ENCODE measurements around the gene KRI1. TPM values are rescaled to one million over a fixed set of nuclear protein-coding genes. Genes with fewer than 3 reads are reported as not detected.

Gene KRI1
- total and polyA plus RNA-seq, 2 donors: 32.5 to 77.5 TPM

- WGBS: 11% methylated on average over 15 of the region's 15 CpGs
- Histone ChIP-seq H3K9me3 (ENCODE audit: control insufficient read depth in 2 of 2, insufficient read depth in 1 of 2, low read length in 1 of 2) (no peaks in the 10 kb centered on the region), H3K36me3 (ENCODE audit: control insufficient read depth in 2 of 2, insufficient read depth in 2 of 2, low read length in 1 of 2) (no peaks in the 10 kb centered on the region), H3K4me3 (ENCODE audit: low read length in 2 of 2) (no peak overlapping the region), H3K4me1 (ENCODE audit: control insufficient read depth in 2 of 2, insufficient read depth in 2 of 2, low read length in 2 of 2) (peaks cover 28 to 42% of the 10 kb centered on the region in 2 donors), H3K27ac (ENCODE audit: low read depth in 1 of 2, low read length in 1 of 2) (no peak overlapping the region), H3K27me3 (ENCODE audit: control insufficient read depth in 2 of 2, insufficient read depth in 1 of 2, low read length in 1 of 2) (peaks cover 32 to 51% of the 10 kb centered on the region in 2 donors)
- peak in 4 of 9 donors; percentile 42 to 67 (median 56) for DNase-seq (ENCODE audit: low read depth in 6 of 9, low spot score in 9 of 9)
These were observed 55.5 kb downstream of the KRI1 start for GRCh38 chr19:10510301-10510802.

- 10% methylated on average over 3 of the region's 3 CpGs for WGBS
- H3K4me3 ChIP-seq (ENCODE audit: low read length in 2 of 2): no peak overlapping the region
- no peak overlapping the region for H3K27ac ChIP-seq (ENCODE audit: low read depth in 1 of 2, low read length in 1 of 2)
- peaks cover 16 to 35% of the 10 kb centered on the region in 2 donors for H3K27me3 ChIP-seq (ENCODE audit: control insufficient read depth in 2 of 2, insufficient read depth in 1 of 2, low read length in 1 of 2)
- DNase-seq (ENCODE audit: low read depth in 6 of 9, low spot score in 9 of 9): peak in 1 of 9 donors; percentile 61
- H3K36me3 ChIP-seq (ENCODE audit: control insufficient read depth in 2 of 2, insufficient read depth in 2 of 2, low read length in 1 of 2): no peaks in the 10 kb centered on the region
- H3K9me3 ChIP-seq (ENCODE audit: control insufficient read depth in 2 of 2, insufficient read depth in 1 of 2, low read length in 1 of 2): no peaks in the 10 kb centered on the region
- H3K4me1 ChIP-seq (ENCODE audit: control insufficient read depth in 2 of 2, insufficient read depth in 2 of 2, low read length in 2 of 2): peaks cover 20 to 31% of the 10 kb centered on the region in 2 donors
These were observed 57.1 kb downstream of the KRI1 start for GRCh38 chr19:10508707-10509106.

GRCh38 chr19:10508036-10508435, 57.8 kb downstream of the KRI1 start:
- H3K27ac ChIP-seq (ENCODE audit: low read depth in 1 of 2, low read length in 1 of 2): no peak overlapping the region
- DNase-seq (ENCODE audit: low read depth in 6 of 9, low spot score in 9 of 9): no peak
- no peaks in the 10 kb centered on the region for H3K9me3 ChIP-seq (ENCODE audit: control insufficient read depth in 2 of 2, insufficient read depth in 1 of 2, low read length in 1 of 2)
- WGBS: 98% methylated on average over 16 of the region's 16 CpGs
- no peak overlapping the region for H3K4me3 ChIP-seq (ENCODE audit: low read length in 2 of 2)
- H3K36me3 ChIP-seq (ENCODE audit: control insufficient read depth in 2 of 2, insufficient read depth in 2 of 2, low read length in 1 of 2): no peaks in the 10 kb centered on the region
- peaks cover 20 to 33% of the 10 kb centered on the region in 2 donors for H3K4me1 ChIP-seq (ENCODE audit: control insufficient read depth in 2 of 2, insufficient read depth in 2 of 2, low read length in 2 of 2)
- peaks cover 11 to 35% of the 10 kb centered on the region in 2 donors for H3K27me3 ChIP-seq (ENCODE audit: control insufficient read depth in 2 of 2, insufficient read depth in 1 of 2, low read length in 1 of 2)

GRCh38 chr19:10505583-10506229, 60.1 kb downstream of the KRI1 start:
- WGBS: 30% methylated on average over 17 of the region's 17 CpGs
- Histone ChIP-seq H3K36me3 (ENCODE audit: control insufficient read depth in 2 of 2, insufficient read depth in 2 of 2, low read length in 1 of 2) (no peaks in the 10 kb centered on the region), H3K9me3 (ENCODE audit: control insufficient read depth in 2 of 2, insufficient read depth in 1 of 2, low read length in 1 of 2) (no peaks in the 10 kb centered on the region), H3K4me3 (ENCODE audit: low read length in 2 of 2) (no peak overlapping the region), H3K27ac (ENCODE audit: low read depth in 1 of 2, low read length in 1 of 2) (no peak overlapping the region), H3K27me3 (ENCODE audit: control insufficient read depth in 2 of 2, insufficient read depth in 1 of 2, low read length in 1 of 2) (peaks cover 3 to 12% of the 10 kb centered on the region in 2 donors), H3K4me1 (ENCODE audit: control insufficient read depth in 2 of 2, insufficient read depth in 2 of 2, low read length in 2 of 2) (peaks cover 25 to 42% of the 10 kb centered on the region in 2 donors)
- DNase-seq (ENCODE audit: low read depth in 6 of 9, low spot score in 9 of 9): peak in 6 of 9 donors; percentile 54 to 84 (median 73)

Other genes starting within 250 kb of the KRI1 start
- gene FDX2, start 250.0 kb downstream of the KRI1 start, total RNA-seq: 11.9 TPM
- gene FDX2, start 250.0 kb downstream of the KRI1 start, polyA plus RNA-seq: 18.2 TPM
- gene RAVER1, start 232.5 kb downstream of the KRI1 start, total RNA-seq: 5.9 TPM
- gene RAVER1, start 232.5 kb downstream of the KRI1 start, polyA plus RNA-seq: 15.4 TPM
- gene ICAM3, start 226.4 kb downstream of the KRI1 start, total RNA-seq: 99.0 TPM
- gene ICAM3, start 226.4 kb downstream of the KRI1 start, polyA plus RNA-seq: 66.2 TPM
- 117 TPM for gene TYK2, start 185.4 kb downstream of the KRI1 start, total RNA-seq
- gene TYK2, start 185.4 kb downstream of the KRI1 start, polyA plus RNA-seq: 291 TPM
- 130 TPM for gene CDC37, start 162.5 kb downstream of the KRI1 start, total RNA-seq
- 313 TPM for gene CDC37, start 162.5 kb downstream of the KRI1 start, polyA plus RNA-seq
- gene PDE4A, start 145.5 kb downstream of the KRI1 start, total RNA-seq: 0.24 TPM
- gene PDE4A, start 145.5 kb downstream of the KRI1 start, polyA plus RNA-seq: 4.8 TPM
- 53.7 TPM for gene KEAP1, start 62.7 kb downstream of the KRI1 start, total RNA-seq
- 59.5 TPM for gene KEAP1, start 62.7 kb downstream of the KRI1 start, polyA plus RNA-seq
- 0.61 TPM for gene S1PR5, start 48.6 kb downstream of the KRI1 start, total RNA-seq
- 4.2 TPM for gene S1PR5, start 48.6 kb downstream of the KRI1 start, polyA plus RNA-seq
- gene ATG4D, start 22.1 kb downstream of the KRI1 start, total RNA-seq: 28.4 TPM
- gene ATG4D, start 22.1 kb downstream of the KRI1 start, polyA plus RNA-seq: 54.0 TPM
- 40.3 TPM for gene CDKN2D, start 3.0 kb upstream of the KRI1 start, total RNA-seq
- gene CDKN2D, start 3.0 kb upstream of the KRI1 start, polyA plus RNA-seq: 42.3 TPM
- 4.8 TPM for gene AP1M2, start 21.3 kb upstream of the KRI1 start, total RNA-seq
- gene AP1M2, start 21.3 kb upstream of the KRI1 start, polyA plus RNA-seq: 20.7 TPM
- gene SLC44A2, start 59.5 kb upstream of the KRI1 start, total RNA-seq: 25.6 TPM
- 78.4 TPM for gene SLC44A2, start 59.5 kb upstream of the KRI1 start, polyA plus RNA-seq
- 60.7 TPM for gene ILF3, start 88.3 kb upstream of the KRI1 start, total RNA-seq
- 185 TPM for gene ILF3, start 88.3 kb upstream of the KRI1 start, polyA plus RNA-seq
- gene QTRT1, start 135.4 kb upstream of the KRI1 start, total RNA-seq: 21.1 TPM
- 72.1 TPM for gene QTRT1, start 135.4 kb upstream of the KRI1 start, polyA plus RNA-seq
- gene DNM2, start 152.1 kb upstream of the KRI1 start, total RNA-seq: 49.0 TPM
- gene DNM2, start 152.1 kb upstream of the KRI1 start, polyA plus RNA-seq: 102 TPM

Data from thymus (tissue), 11 donors.